Caco-2 (cell line): ENCODE data around the gene EFNA2. TPM values are rescaled to one million over a fixed set of nuclear protein-coding genes. Genes with fewer than 3 reads are reported as not detected.

Source experiments
- BruUV-seq: library from RNA; stranded (reverse); fragments of 400-500 nt; replicated peaks from 2 replicates; lab custom pipeline; 2021; lab: Mats Ljungman, UMichigan
- CTCF ChIA-PET: fragments of 300-600 bp; sonication (Branson Sonifier 250); formaldehyde crosslinking; loops from one replicate; lab custom pipeline; 2022; ENCODE audit warnings: antibody characterized with exemption; lab: Charles Lee
- POLR2A ChIA-PET: fragments of 300-600 bp; sonication (Branson Sonifier 250); formaldehyde crosslinking; loops from one replicate; lab custom pipeline; 2022; ENCODE audit warnings: antibody characterized with exemption; lab: Charles Lee
- DNase-seq, 2 experiments: peaks; one replicate each; pipeline versions ENCODE4 v3.0.0 to v3.0.0-alpha.2; 2020 to 2022
- H3K27me3 ChIP-seq: replicated peaks from 2 replicates; pipeline ENCODE4 v1.6.0; 2011; ENCODE audit warnings: low read length; ENCODE audit not compliant: control insufficient read depth, insufficient read depth
- H3K36me3 ChIP-seq: 2 replicates; pipeline ENCODE4 v1.5.1; 2011; ENCODE audit warnings: low read length; ENCODE audit not compliant: control insufficient read depth, insufficient read depth
- H3K4me1 ChIP-seq: fragments of 250-450 bp; sonication (Bioruptor Pico); 2 replicates; pipeline ENCODE4 v1.5.1; 2020; ENCODE audit warnings: mild to moderate bottlenecking
- H3K4me3 ChIP-seq: 2 replicates; pipeline ENCODE4 v1.5.1; 2011; ENCODE audit warnings: low read depth, mild to moderate bottlenecking, control low read depth, low read length
- H3K9me3 ChIP-seq: fragments of 250-450 bp; sonication (Bioruptor Pico); 2 replicates; pipeline ENCODE4 v1.5.1; 2020; ENCODE audit warnings: mild to moderate bottlenecking, moderate library complexity
- H3K27ac Mint-ChIP-seq: one replicate; pipeline ENCODE4 v1.8.0; 2022; ENCODE audit warnings: mixed read lengths; ENCODE audit not compliant: unreplicated experiment
- H3K27me3 Mint-ChIP-seq: one replicate; pipeline ENCODE4 v1.8.0; 2022; ENCODE audit warnings: mixed read lengths; ENCODE audit not compliant: insufficient read depth, unreplicated experiment
- H3K36me3 Mint-ChIP-seq: one replicate; pipeline ENCODE4 v1.8.0; 2022; ENCODE audit warnings: mild to moderate bottlenecking, mixed read lengths; ENCODE audit not compliant: insufficient read depth, unreplicated experiment
- H3K4me1 Mint-ChIP-seq: one replicate; pipeline ENCODE4 v1.8.0; 2022; ENCODE audit warnings: low read depth, mixed read lengths; ENCODE audit not compliant: unreplicated experiment
- H3K4me3 Mint-ChIP-seq: one replicate; pipeline ENCODE4 v1.8.0; 2022; ENCODE audit warnings: mild to moderate bottlenecking, moderate library complexity, mixed read lengths; ENCODE audit not compliant: unreplicated experiment
- H3K9me3 Mint-ChIP-seq: one replicate; pipeline ENCODE4 v1.8.0; 2022; ENCODE audit warnings: mixed read lengths; ENCODE audit not compliant: unreplicated experiment
- CTCF ChIP-seq, 2 experiments: fragments of 200-600 bp in 1 of 2; IDR thresholded peaks; 1 replicate in 1 of 2; 2 replicates in 1 of 2; pipeline versions ENCODE4 v1.5.1 to v1.8.0; 2011 to 2022; ENCODE audit warnings: antibody characterized with exemption in 1 of 2, control low read depth in 1 of 2, inconsistent platforms in 1 of 2, low read depth in 1 of 2, low read length in 1 of 2, mild to moderate bottlenecking in 1 of 2, moderate library complexity in 1 of 2; ENCODE audit not compliant: insufficient read depth in 1 of 2, severe bottlenecking in 1 of 2, unreplicated experiment in 1 of 2
- intact Hi-C: fragments of 100-400 bp; cut with micrococcal nuclease; formaldehyde crosslinking; loops from one replicate; pipeline ENCODE4 v1.10.0; 2022; ENCODE audit not compliant: unreplicated experiment
- total RNA-seq: library from RNA; stranded (reverse); gene quantifications from 2 replicates; pipeline ENCODE4 v1.2.3, GENCODE V29; 2022

EFNA2 gene
- total RNA-seq, 1 experiment from 2014 or later = 18.6 TPM

GRCh38 chr19:1248139-1248785 lies 37.4 kb upstream of the EFNA2 start, which contains the start of gene MIDN:
Gene MIDN (plus strand): TSS chr19:1248583. CDS start chr19:1250297, 1,714 bp downstream.
- Histone ChIP-seq H3K4me1 (peaks cover 30% of the 10 kb centered on the region), H3K27me3 (no peaks in the 10 kb centered on the region), H3K9me3 (no peaks in the 10 kb centered on the region), H3K4me3 (peak within 1 kb of the TSS; percentile 88), H3K36me3 (peaks cover 4% of the 10 kb centered on the region)
- TF ChIP-seq CTCF (IDR thresholded peaks at IDR 0.05; ENCODE audit: insufficient read depth in 1 of 2, low read depth in 1 of 2, low read length in 1 of 2, severe bottlenecking in 1 of 2, unreplicated experiment in 1 of 2) = no peak
- H3K4me1 Mint-ChIP-seq = peaks cover under 1% of the 10 kb centered on the region
- peak; percentile 79 to 85 for DNase-seq
- peak within 1 kb of the TSS; percentile 96 for H3K4me3 Mint-ChIP-seq
- intact Hi-C loops = no loop called here
- CTCF ChIA-PET = no interaction called here
- POLR2A ChIA-PET = interaction anchor here (1.0 to 1.6 kb wide), 3 partner anchors 17 to 21 kb away, joined by 3 to 21 read pairs (median 4); partner anchors contain the start of gene CIRBP
- H3K27ac Mint-ChIP-seq = peak within 1 kb of the TSS; percentile 75
- H3K27me3 Mint-ChIP-seq = no peaks in the 10 kb centered on the region
- H3K36me3 Mint-ChIP-seq = peaks cover 60% of the 10 kb centered on the region
- BruUV-seq = no TSS peak
- no peaks in the 10 kb centered on the region for H3K9me3 Mint-ChIP-seq

GRCh38 chr19:1248786-1249297 lies 36.8 kb upstream of the EFNA2 start:
- Histone ChIP-seq H3K4me1 (peaks cover 35% of the 10 kb centered on the region), H3K27me3 (no peaks in the 10 kb centered on the region), H3K36me3 (peaks cover 4% of the 10 kb centered on the region), H3K4me3 (peak overlapping the region; percentile 88), H3K9me3 (no peaks in the 10 kb centered on the region)
- DNase-seq = peak; percentile 84 to 86
- peak; percentile 40 to 87 for TF ChIP-seq CTCF (IDR thresholded peaks at IDR 0.05; ENCODE audit: insufficient read depth in 1 of 2, low read depth in 1 of 2, low read length in 1 of 2, severe bottlenecking in 1 of 2, unreplicated experiment in 1 of 2)
- no peaks in the 10 kb centered on the region for H3K9me3 Mint-ChIP-seq
- H3K4me1 Mint-ChIP-seq = peaks cover 6% of the 10 kb centered on the region
- peak overlapping the region; percentile 75 for H3K27ac Mint-ChIP-seq
- TSS peak; percentile 45 for BruUV-seq
- CTCF ChIA-PET = interaction anchor here (0.6 kb wide), 1 partner anchor 20 kb away, joined by 3 read pairs; no protein-coding TSS in a partner anchor
- H3K27me3 Mint-ChIP-seq = no peaks in the 10 kb centered on the region
- intact Hi-C loops = loop anchor here (1.0 kb wide), 1 partner anchor 20 kb away; the partner anchor contains the start of gene CIRBP
- peak overlapping the region; percentile 96 for H3K4me3 Mint-ChIP-seq
- POLR2A ChIA-PET = interaction anchor here (0.6 to 1.6 kb wide), 4 partner anchors 17 to 205 kb away, joined by 3 to 21 read pairs (median 4); partner anchors contain the start of gene CIRBP
- peaks cover 66% of the 10 kb centered on the region for H3K36me3 Mint-ChIP-seq

- peak; percentile 92 for DNase-seq
- ChIA-PET POLR2A (interaction anchor here (0.6 to 1.6 kb wide), 4 partner anchors 16 to 204 kb away, joined by 3 to 21 read pairs (median 4); partner anchors contain the start of gene CIRBP), CTCF (interaction anchor here (0.6 kb wide), 1 partner anchor 19 kb away, joined by 3 read pairs; no protein-coding TSS in a partner anchor)
- H3K9me3 Mint-ChIP-seq = no peaks in the 10 kb centered on the region
- peaks cover 35% of the 10 kb centered on the region for H3K4me1 ChIP-seq
- TF ChIP-seq CTCF (IDR thresholded peaks at IDR 0.05; ENCODE audit: insufficient read depth in 1 of 2, low read depth in 1 of 2, low read length in 1 of 2, severe bottlenecking in 1 of 2, unreplicated experiment in 1 of 2) = no peak
- no peaks in the 10 kb centered on the region for H3K9me3 ChIP-seq
- intact Hi-C loops = loop anchor here (1.0 kb wide), 1 partner anchor 20 kb away; the partner anchor contains the start of gene CIRBP
- H3K4me3 Mint-ChIP-seq = peak overlapping the region; percentile 96
- BruUV-seq = no TSS peak
- no peaks in the 10 kb centered on the region for H3K27me3 ChIP-seq
- no peak overlapping the region for H3K27ac Mint-ChIP-seq
- H3K36me3 Mint-ChIP-seq = peaks cover 70% of the 10 kb centered on the region
- no peaks in the 10 kb centered on the region for H3K27me3 Mint-ChIP-seq
- H3K4me1 Mint-ChIP-seq = peaks cover 6% of the 10 kb centered on the region
- peak overlapping the region; percentile 88 for H3K4me3 ChIP-seq
- H3K36me3 ChIP-seq = peaks cover 5% of the 10 kb centered on the region
These were observed 36.2 kb upstream of the EFNA2 start for GRCh38 chr19:1249298-1249989.
